ENCODE results near the gene FARSA. TPM values are rescaled to one million over a fixed set of nuclear protein-coding genes. Genes with fewer than 3 reads are reported as not detected.
"Not testable (repeated sequence)": the region's sequence is repeated elsewhere in the genome, so short reads cannot be mapped to it uniquely, and the experiment has no call there.

FARSA gene
- total and polyA plus RNA-seq, 4 experiments from 2014 or later = 53.8 to 68.1 (median 61.2) TPM

- H3K36me3 ChIP-seq (ENCODE audit: insufficient read depth, low read length) = peaks cover 40% of the 10 kb centered on the region
- Mint-ChIP-seq H3K36me3 (peaks cover 18 to 40% of the 10 kb centered on the region in 2 donors), H3K4me1 (peaks cover 14 to 27% (median 22%) of the 10 kb centered on the region in 4 donors), H3K27ac (no peak overlapping the region), H3K4me3 (peak overlapping the region in 1 of 8 donors; percentile 17), H3K9me3 (no peaks in the 10 kb centered on the region), H3K27me3 (no peaks in the 10 kb centered on the region)
- intact Hi-C loops (cut with micrococcal nuclease) = loop anchor here (10.0 kb wide), 1 partner anchor 195 kb away; the partner anchor contains the start of genes GET3 and TRIR
- peaks cover 24% of the 10 kb centered on the region for H3K4me1 ChIP-seq (ENCODE audit: insufficient read depth, low read length)
- H3K9me3 ChIP-seq (ENCODE audit: control insufficient read depth in 1 of 2, low read length in 2 of 2) = no peaks in the 10 kb centered on the region
- DNase-seq = no peak
- H3K27ac ChIP-seq (ENCODE audit: low read depth, low read length) = no peak overlapping the region
- no peak overlapping the region for H3K4me3 ChIP-seq (ENCODE audit: low read length in 2 of 2)
- CTCF ChIA-PET (ENCODE audit: partially characterized antibody) = interaction anchor here (1.1 to 2.3 kb wide), 2 partner anchors 10 to 35 kb away, joined by 3 to 8 read pairs; no protein-coding TSS in a partner anchor
- H3K27me3 ChIP-seq (ENCODE audit: insufficient read depth, low read length) = no peaks in the 10 kb centered on the region
- POLR2A ChIA-PET (ENCODE audit: partially characterized antibody) = interaction anchor here (0.6 to 1.4 kb wide), 3 partner anchors 9 to 39 kb away, joined by 3 to 4 read pairs (median 3); partner anchors contain the start of genes CALR and GCDH
Observed at GRCh38 chr19:12930002-12930645, 3.4 kb downstream of the FARSA start.

GRCh38 chr19:12924621-12925310 is 8.7 kb downstream of the FARSA start:
- intact Hi-C loops (cut with micrococcal nuclease) = no loop called here
- Mint-ChIP-seq H3K4me1 (peaks cover 0 to 5% (median 3%) of the 10 kb centered on the region in 4 donors), H3K36me3 (peaks cover 33 to 56% of the 10 kb centered on the region in 2 donors), H3K27me3 (no peaks in the 10 kb centered on the region), H3K4me3 (no peak overlapping the region), H3K9me3 (no peaks in the 10 kb centered on the region), H3K27ac (no peak overlapping the region)
- Histone ChIP-seq H3K36me3 (ENCODE audit: insufficient read depth, low read length) (peaks cover 55% of the 10 kb centered on the region), H3K9me3 (ENCODE audit: control insufficient read depth in 1 of 2, low read length in 2 of 2) (no peaks in the 10 kb centered on the region), H3K4me3 (ENCODE audit: low read length in 2 of 2) (no peak overlapping the region), H3K27me3 (ENCODE audit: insufficient read depth, low read length) (no peaks in the 10 kb centered on the region), H3K4me1 (ENCODE audit: insufficient read depth, low read length) (no peaks in the 10 kb centered on the region), H3K27ac (ENCODE audit: low read depth, low read length) (no peak overlapping the region)
- POLR2A ChIA-PET (ENCODE audit: partially characterized antibody) = interaction anchor here (1.1 to 2.0 kb wide), 3 partner anchors 9 to 13 kb away, joined by 4 to 5 read pairs (median 5); partner anchors contain the start of genes CALR and FARSA
- CTCF ChIA-PET (ENCODE audit: partially characterized antibody) = interaction anchor here (1.6 kb wide), 1 partner anchor 40 kb away, joined by 6 read pairs; no protein-coding TSS in a partner anchor
- DNase-seq = no peak

GRCh38 chr19:12922959-12923358 is 10.6 kb downstream of the FARSA start:
- Histone ChIP-seq H3K4me1 (ENCODE audit: insufficient read depth, low read length) (peaks cover 10% of the 10 kb centered on the region), H3K9me3 (ENCODE audit: control insufficient read depth in 1 of 2, low read length in 2 of 2) (no peaks in the 10 kb centered on the region), H3K4me3 (ENCODE audit: low read length in 2 of 2) (no peak overlapping the region), H3K27me3 (ENCODE audit: insufficient read depth, low read length) (no peaks in the 10 kb centered on the region), H3K27ac (ENCODE audit: low read depth, low read length) (no peak overlapping the region), H3K36me3 (ENCODE audit: insufficient read depth, low read length) (peaks cover 38% of the 10 kb centered on the region)
- CTCF ChIA-PET (ENCODE audit: partially characterized antibody) = no interaction called here
- Mint-ChIP-seq H3K27ac (peak overlapping the region in 3 of 7 donors; percentile 20 to 70 (median 46)), H3K4me3 (peak overlapping the region in 1 of 8 donors; percentile 22), H3K36me3 (peaks cover 23 to 46% of the 10 kb centered on the region in 2 donors), H3K27me3 (no peaks in the 10 kb centered on the region), H3K4me1 (peaks cover 4 to 13% (median 9%) of the 10 kb centered on the region in 4 donors), H3K9me3 (peaks cover 0 to 5% (median 0%) of the 10 kb centered on the region in 8 donors)
- POLR2A ChIA-PET (ENCODE audit: partially characterized antibody) = interaction anchor here (1.0 kb wide), 1 partner anchor 9 kb away, joined by 3 read pairs; no protein-coding TSS in a partner anchor
- no peak for DNase-seq
- intact Hi-C loops (cut with micrococcal nuclease) = no loop called here

GRCh38 chr19:12921047-12921446 is 12.5 kb downstream of the FARSA start:
- Histone ChIP-seq H3K4me3 (ENCODE audit: low read length in 2 of 2) (no peak overlapping the region), H3K9me3 (ENCODE audit: control insufficient read depth in 1 of 2, low read length in 2 of 2) (no peaks in the 10 kb centered on the region), H3K27me3 (ENCODE audit: insufficient read depth, low read length) (no peaks in the 10 kb centered on the region), H3K36me3 (ENCODE audit: insufficient read depth, low read length) (peaks cover 26% of the 10 kb centered on the region), H3K27ac (ENCODE audit: low read depth, low read length) (no peak overlapping the region), H3K4me1 (ENCODE audit: insufficient read depth, low read length) (peaks cover 10% of the 10 kb centered on the region)
- DNase-seq = no peak
- intact Hi-C loops (cut with micrococcal nuclease) = no loop called here
- Mint-ChIP-seq H3K9me3 (peaks cover 0 to 5% (median 0%) of the 10 kb centered on the region in 8 donors), H3K4me1 (peaks cover 4 to 18% (median 10%) of the 10 kb centered on the region in 4 donors), H3K27ac (peak overlapping the region in 5 of 7 donors; percentile 22 to 93 (median 80)), H3K27me3 (no peaks in the 10 kb centered on the region), H3K4me3 (peak overlapping the region in 1 of 8 donors; percentile 34), H3K36me3 (peaks cover 16 to 35% of the 10 kb centered on the region in 2 donors)
- ChIA-PET POLR2A (ENCODE audit: partially characterized antibody) (interaction anchor here (0.6 to 3.4 kb wide), 4 partner anchors 12 to 225 kb away, joined by 3 to 23 read pairs (median 3); partner anchors contain the start of gene FARSA), CTCF (ENCODE audit: partially characterized antibody) (interaction anchor here (2.0 kb wide), 1 partner anchor 36 kb away, joined by 9 read pairs; no protein-coding TSS in a partner anchor)

GRCh38 chr19:12918253-12918652 is 15.3 kb downstream of the FARSA start:
- peak overlapping the region in 3 of 8 donors; percentile 33 to 70 (median 59) for H3K4me3 Mint-ChIP-seq
- H3K9me3 Mint-ChIP-seq = peaks cover 0 to 5% (median 0%) of the 10 kb centered on the region in 8 donors
- no peak overlapping the region for H3K4me3 ChIP-seq (ENCODE audit: low read length in 2 of 2)
- H3K27ac Mint-ChIP-seq = peak overlapping the region in 3 of 7 donors; percentile 69 to 93 (median 70)
- peaks cover 13 to 40% (median 25%) of the 10 kb centered on the region in 4 donors for H3K4me1 Mint-ChIP-seq
- peaks cover 28% of the 10 kb centered on the region for H3K4me1 ChIP-seq (ENCODE audit: insufficient read depth, low read length)
- H3K27me3 ChIP-seq (ENCODE audit: insufficient read depth, low read length) = no peaks in the 10 kb centered on the region
- no peak overlapping the region for H3K27ac ChIP-seq (ENCODE audit: low read depth, low read length)
- intact Hi-C loops (cut with micrococcal nuclease) = loop anchor here (5.0 kb wide), 1 partner anchor 36 kb away; the partner anchor contains the start of gene DNASE2
- H3K9me3 ChIP-seq (ENCODE audit: control insufficient read depth in 1 of 2, low read length in 2 of 2) = no peaks in the 10 kb centered on the region
- H3K27me3 Mint-ChIP-seq = no peaks in the 10 kb centered on the region
- ChIA-PET POLR2A (ENCODE audit: partially characterized antibody) (no interaction called here), CTCF (ENCODE audit: partially characterized antibody) (no interaction called here)
- DNase-seq = no peak
- peaks cover 6 to 16% of the 10 kb centered on the region in 2 donors for H3K36me3 Mint-ChIP-seq
- peaks cover 10% of the 10 kb centered on the region for H3K36me3 ChIP-seq (ENCODE audit: insufficient read depth, low read length)

GRCh38 chr19:12915860-12916259 is 17.7 kb downstream of the FARSA start:
- not testable (repeated sequence) for H3K36me3 Mint-ChIP-seq; H3K4me3 ChIP-seq (ENCODE audit: low read length in 2 of 2); H3K27ac ChIP-seq (ENCODE audit: low read depth, low read length); DNase-seq; H3K9me3 ChIP-seq (ENCODE audit: control insufficient read depth in 1 of 2, low read length in 2 of 2); H3K27me3 Mint-ChIP-seq; H3K4me3 Mint-ChIP-seq; H3K36me3 ChIP-seq (ENCODE audit: insufficient read depth, low read length); H3K9me3 Mint-ChIP-seq; H3K27me3 ChIP-seq (ENCODE audit: insufficient read depth, low read length)
- POLR2A ChIA-PET (ENCODE audit: partially characterized antibody) = interaction anchor here (0.6 to 3.9 kb wide), 5 partner anchors 18 to 1956 kb away, joined by 3 to 26 read pairs (median 4); partner anchors contain the start of genes FARSA, GADD45GIP1 and GCDH
- intact Hi-C loops (cut with micrococcal nuclease) = loop anchor here (5.0 kb wide), 1 partner anchor 34 kb away; the partner anchor contains the start of gene DNASE2
- CTCF ChIA-PET (ENCODE audit: partially characterized antibody) = interaction anchor here (1.2 to 4.8 kb wide), 4 partner anchors 17 to 158 kb away, joined by 3 to 29 read pairs (median 7); partner anchors contain the start of genes FARSA and GCDH
- H3K27ac Mint-ChIP-seq = peak overlapping the region in 2 of 7 donors; percentile 52 to 80
- peaks cover 13 to 42% (median 27%) of the 10 kb centered on the region in 4 donors for H3K4me1 Mint-ChIP-seq
- peaks cover 31% of the 10 kb centered on the region for H3K4me1 ChIP-seq (ENCODE audit: insufficient read depth, low read length)
